ENCODE data around the gene NUDT3.
"Not testable (repeated sequence)": the region's sequence is repeated elsewhere in the genome, so short reads cannot be mapped to it uniquely, and the experiment has no call there.

Gene NUDT3

GRCh38 chr6:34260576-34261267, 131.7 kb downstream of the NUDT3 start:
- no peak for DNase-seq
- no peaks in the 10 kb centered on the region for H3K4me1 Mint-ChIP-seq
- peaks cover under 1% of the 10 kb centered on the region for H3K27me3 Mint-ChIP-seq
- ATAC-seq = no peak
- no peaks in the 10 kb centered on the region for H3K9me3 Mint-ChIP-seq
- H3K27ac Mint-ChIP-seq = no peak overlapping the region
- H3K4me3 Mint-ChIP-seq = no peak overlapping the region

GRCh38 chr6:34259529-34260069, 132.9 kb downstream of the NUDT3 start:
- no peak overlapping the region for H3K4me3 Mint-ChIP-seq
- DNase-seq (no peak), ATAC-seq (no peak)
- H3K27me3 Mint-ChIP-seq = no peaks in the 10 kb centered on the region
- H3K9me3 Mint-ChIP-seq = no peaks in the 10 kb centered on the region
- H3K4me1 Mint-ChIP-seq = no peaks in the 10 kb centered on the region
- peak overlapping the region in 1 of 2 donors; percentile 34 for H3K27ac Mint-ChIP-seq

GRCh38 chr6:34252395-34252794, 140.1 kb downstream of the NUDT3 start:
- not testable (repeated sequence) for ATAC-seq, H3K27me3 Mint-ChIP-seq, DNase-seq, H3K27ac Mint-ChIP-seq, H3K9me3 Mint-ChIP-seq, H3K4me3 Mint-ChIP-seq
- peaks cover 12% of the 10 kb centered on the region for H3K4me1 Mint-ChIP-seq

GRCh38 chr6:34249469-34250261, 142.8 kb downstream of the NUDT3 start:
- no peak for DNase-seq
- H3K4me1 Mint-ChIP-seq = peaks cover 40% of the 10 kb centered on the region
- ATAC-seq = peak; percentile 64
- H3K4me3 Mint-ChIP-seq = peak overlapping the region; percentile 83 to 86
- no peaks in the 10 kb centered on the region for H3K9me3 Mint-ChIP-seq
- H3K27me3 Mint-ChIP-seq = peaks cover 8% of the 10 kb centered on the region
- peak overlapping the region; percentile 78 to 79 for H3K27ac Mint-ChIP-seq

- H3K4me3 Mint-ChIP-seq = peak within 1 kb of the TSS; percentile 83 to 86
- peak within 1 kb of the TSS; percentile 86 to 91 for H3K27ac Mint-ChIP-seq
- peaks cover 8% of the 10 kb centered on the region for H3K27me3 Mint-ChIP-seq
- ATAC-seq (peak; percentile 85), DNase-seq (peak; percentile 96 to 98)
- H3K4me1 Mint-ChIP-seq = peaks cover 47% of the 10 kb centered on the region
- no peaks in the 10 kb centered on the region for H3K9me3 Mint-ChIP-seq
Observed at GRCh38 chr6:34248727-34249468, 143.6 kb downstream of the NUDT3 start, which contains the start of gene SMIM29. SMIM29 (minus strand) TSS chr6:34249006; CDS start chr6:34247791, 1,215 bp downstream.

- Mint-ChIP-seq H3K9me3 (no peaks in the 10 kb centered on the region), H3K4me1 (peaks cover 54% of the 10 kb centered on the region), H3K4me3 (peak overlapping the region; percentile 83 to 86), H3K27ac (peak overlapping the region; percentile 86 to 91), H3K27me3 (peaks cover 8% of the 10 kb centered on the region)
- ATAC-seq (peak; percentile 8), DNase-seq (peak in 1 of 2 donors; percentile 42)
Observed at GRCh38 chr6:34248198-34248726, 144.2 kb downstream of the NUDT3 start.

- Mint-ChIP-seq H3K9me3 (no peaks in the 10 kb centered on the region), H3K4me1 (peaks cover 60% of the 10 kb centered on the region), H3K27me3 (peaks cover 4% of the 10 kb centered on the region), H3K4me3 (peak overlapping the region; percentile 83 to 86), H3K27ac (peak overlapping the region in 1 of 2 donors; percentile 82)
- DNase-seq = no peak
- ATAC-seq = no peak
Observed at GRCh38 chr6:34247481-34248197, 144.8 kb downstream of the NUDT3 start.

- H3K4me1 Mint-ChIP-seq = peaks cover 69% of the 10 kb centered on the region
- H3K4me3 Mint-ChIP-seq = peak overlapping the region; percentile 1 to 69
- H3K27ac Mint-ChIP-seq = peak overlapping the region; percentile 13 to 50
- no peaks in the 10 kb centered on the region for H3K27me3 Mint-ChIP-seq
- DNase-seq (peak in 1 of 2 donors; percentile 60), ATAC-seq (peak; percentile 22)
- H3K9me3 Mint-ChIP-seq = no peaks in the 10 kb centered on the region
Observed at GRCh38 chr6:34246563-34247391, 145.7 kb downstream of the NUDT3 start.

GRCh38 chr6:34246249-34246562, 146.3 kb downstream of the NUDT3 start:
- no peaks in the 10 kb centered on the region for H3K9me3 Mint-ChIP-seq
- H3K4me1 Mint-ChIP-seq = peaks cover 74% of the 10 kb centered on the region
- H3K4me3 Mint-ChIP-seq = no peak overlapping the region
- DNase-seq (no peak), ATAC-seq (no peak)
- H3K27me3 Mint-ChIP-seq = no peaks in the 10 kb centered on the region
- H3K27ac Mint-ChIP-seq = no peak overlapping the region

- ATAC-seq, H3K27ac Mint-ChIP-seq, H3K9me3 Mint-ChIP-seq, H3K4me3 Mint-ChIP-seq, DNase-seq, H3K27me3 Mint-ChIP-seq: not testable (repeated sequence)
- peaks cover 79% of the 10 kb centered on the region for H3K4me1 Mint-ChIP-seq
Observed at GRCh38 chr6:34245761-34246140, 146.7 kb downstream of the NUDT3 start.

GRCh38 chr6:34245032-34245760, 147.3 kb downstream of the NUDT3 start:
- H3K9me3 Mint-ChIP-seq, H3K27me3 Mint-ChIP-seq, DNase-seq, ATAC-seq: not testable (repeated sequence)
- peaks cover 84% of the 10 kb centered on the region for H3K4me1 Mint-ChIP-seq
- H3K27ac Mint-ChIP-seq = peak overlapping the region in 1 of 2 donors; percentile 53
- H3K4me3 Mint-ChIP-seq = peak overlapping the region in 1 of 2 donors; percentile 12

GRCh38 chr6:34243901-34244884, 148.3 kb downstream of the NUDT3 start:
- Mint-ChIP-seq H3K9me3 (no peaks in the 10 kb centered on the region), H3K27ac (peak overlapping the region; percentile 52 to 67), H3K27me3 (no peaks in the 10 kb centered on the region), H3K4me1 (peaks cover 94% of the 10 kb centered on the region), H3K4me3 (no peak overlapping the region)
- peak; percentile 5 for ATAC-seq
- DNase-seq = peak in 1 of 2 donors; percentile 39

Measured in stimulated activated naive CD8-positive, alpha-beta T cell treated with anti-CD3 and anti-CD28 coated beads, Interleukin-15, amount 100 ng/mL, for 72 hours (primary cell).